ENCODE data around the gene GNMT.
A peak's percentile ranks its signal among the peaks of the same experiment; 100 is the strongest.

Gene GNMT

DNA sequence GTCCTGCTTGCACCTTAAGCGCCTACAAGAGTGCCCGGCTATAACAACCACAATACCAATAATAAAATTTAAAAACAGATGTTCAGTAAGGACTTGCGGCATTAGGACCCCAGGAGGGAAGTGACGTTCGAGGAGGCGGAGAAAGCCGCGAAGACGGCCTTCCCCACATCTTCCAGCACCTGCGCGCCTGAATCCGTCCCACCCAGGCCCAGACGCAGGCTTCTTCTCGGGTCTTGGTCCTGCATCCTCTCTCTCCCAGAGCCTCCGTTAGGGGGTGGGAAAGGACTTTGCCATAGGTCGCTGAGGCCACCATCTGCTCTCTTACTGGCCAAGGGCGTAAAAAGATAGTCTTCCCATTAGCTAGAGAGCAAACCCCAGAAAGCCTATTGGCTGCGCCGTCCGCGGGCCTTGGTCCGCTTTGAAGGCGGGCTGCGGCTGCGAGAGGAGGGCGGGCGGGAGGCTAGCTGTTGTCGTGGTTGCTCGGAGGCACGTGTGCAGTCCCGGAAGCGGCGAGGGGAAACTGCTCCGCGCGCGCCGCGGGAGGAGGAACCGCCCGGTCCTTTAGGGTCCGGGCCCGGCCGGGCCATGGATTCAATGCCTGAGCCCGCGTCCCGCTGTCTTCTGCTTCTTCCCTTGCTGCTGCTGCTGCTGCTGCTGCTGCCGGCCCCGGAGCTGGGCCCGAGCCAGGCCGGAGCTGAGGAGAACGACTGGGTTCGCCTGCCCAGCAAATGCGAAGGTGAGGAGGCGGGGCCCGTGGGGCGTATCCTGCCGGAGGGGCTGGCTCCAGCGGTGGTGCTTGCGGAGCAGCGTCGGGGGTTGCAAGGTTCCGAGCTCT, 31.4 kb upstream of the GNMT start, which contains the start of gene CNPY3:
Gene CNPY3, plus strand, starts transcription at position 495 of the 835 bp plus-strand sequence. Its CDS starts 91 bp downstream, at position 586.
- TF ChIP-seq FOXM1 (IDR thresholded peaks at IDR 0.05; ENCODE audit: borderline replicate concordance, low read depth): peak; percentile 57; the same call in 1 of the 2 replicates
- TF ChIP-seq ZBTB7A (IDR thresholded peaks at IDR 0.05; ENCODE audit: low read depth): peak; percentile 62; the same call in 1 of the 2 replicates
- no peak for TF ChIP-seq RAD21 (IDR thresholded peaks at IDR 0.05; ENCODE audit: low read depth)
- no peak for TF ChIP-seq CEBPB (IDR thresholded peaks at IDR 0.05)
- peak; percentile 21; the same call in 1 of the 2 replicates for TF ChIP-seq NFIC (IDR thresholded peaks at IDR 0.05)
- TF ChIP-seq EGR1 (IDR thresholded peaks at IDR 0.05): no peak
- TF ChIP-seq, protein P1, sequence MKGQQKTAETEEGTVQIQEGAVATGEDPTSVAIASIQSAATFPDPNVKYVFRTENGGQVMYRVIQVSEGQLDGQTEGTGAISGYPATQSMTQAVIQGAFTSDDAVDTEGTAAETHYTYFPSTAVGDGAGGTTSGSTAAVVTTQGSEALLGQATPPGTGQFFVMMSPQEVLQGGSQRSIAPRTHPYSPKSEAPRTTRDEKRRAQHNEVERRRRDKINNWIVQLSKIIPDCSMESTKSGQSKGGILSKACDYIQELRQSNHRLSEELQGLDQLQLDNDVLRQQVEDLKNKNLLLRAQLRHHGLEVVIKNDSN (IDR thresholded peaks at IDR 0.05): peak; percentile 92
- peak; percentile 22; the same call in 1 of the 2 replicates for TF ChIP-seq YY1 (IDR thresholded peaks at IDR 0.05; ENCODE audit: low read depth)
- peak; percentile 60; the same call in 1 of the 2 replicates for TF ChIP-seq CREB1 (IDR thresholded peaks at IDR 0.05; ENCODE audit: low read depth)
- TF ChIP-seq TAF1 (IDR thresholded peaks at IDR 0.05; ENCODE audit: low read depth): peak; percentile 27
- TF ChIP-seq, protein P2, sequence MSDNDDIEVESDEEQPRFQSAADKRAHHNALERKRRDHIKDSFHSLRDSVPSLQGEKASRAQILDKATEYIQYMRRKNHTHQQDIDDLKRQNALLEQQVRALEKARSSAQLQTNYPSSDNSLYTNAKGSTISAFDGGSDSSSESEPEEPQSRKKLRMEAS (IDR thresholded peaks at IDR 0.05): peak; percentile 99
- peak; percentile 62 for TF ChIP-seq TCF12 (IDR thresholded peaks at IDR 0.05; ENCODE audit: low read depth)
- TF ChIP-seq EP300 (IDR thresholded peaks at IDR 0.05; ENCODE audit: borderline replicate concordance): no peak
- TF ChIP-seq TEAD4 (IDR thresholded peaks at IDR 0.05): no peak
- TF ChIP-seq, protein P3, sequence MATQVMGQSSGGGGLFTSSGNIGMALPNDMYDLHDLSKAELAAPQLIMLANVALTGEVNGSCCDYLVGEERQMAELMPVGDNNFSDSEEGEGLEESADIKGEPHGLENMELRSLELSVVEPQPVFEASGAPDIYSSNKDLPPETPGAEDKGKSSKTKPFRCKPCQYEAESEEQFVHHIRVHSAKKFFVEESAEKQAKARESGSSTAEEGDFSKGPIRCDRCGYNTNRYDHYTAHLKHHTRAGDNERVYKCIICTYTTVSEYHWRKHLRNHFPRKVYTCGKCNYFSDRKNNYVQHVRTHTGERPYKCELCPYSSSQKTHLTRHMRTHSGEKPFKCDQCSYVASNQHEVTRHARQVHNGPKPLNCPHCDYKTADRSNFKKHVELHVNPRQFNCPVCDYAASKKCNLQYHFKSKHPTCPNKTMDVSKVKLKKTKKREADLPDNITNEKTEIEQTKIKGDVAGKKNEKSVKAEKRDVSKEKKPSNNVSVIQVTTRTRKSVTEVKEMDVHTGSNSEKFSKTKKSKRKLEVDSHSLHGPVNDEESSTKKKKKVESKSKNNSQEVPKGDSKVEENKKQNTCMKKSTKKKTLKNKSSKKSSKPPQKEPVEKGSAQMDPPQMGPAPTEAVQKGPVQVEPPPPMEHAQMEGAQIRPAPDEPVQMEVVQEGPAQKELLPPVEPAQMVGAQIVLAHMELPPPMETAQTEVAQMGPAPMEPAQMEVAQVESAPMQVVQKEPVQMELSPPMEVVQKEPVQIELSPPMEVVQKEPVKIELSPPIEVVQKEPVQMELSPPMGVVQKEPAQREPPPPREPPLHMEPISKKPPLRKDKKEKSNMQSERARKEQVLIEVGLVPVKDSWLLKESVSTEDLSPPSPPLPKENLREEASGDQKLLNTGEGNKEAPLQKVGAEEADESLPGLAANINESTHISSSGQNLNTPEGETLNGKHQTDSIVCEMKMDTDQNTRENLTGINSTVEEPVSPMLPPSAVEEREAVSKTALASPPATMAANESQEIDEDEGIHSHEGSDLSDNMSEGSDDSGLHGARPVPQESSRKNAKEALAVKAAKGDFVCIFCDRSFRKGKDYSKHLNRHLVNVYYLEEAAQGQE (IDR thresholded peaks at IDR 0.05; ENCODE audit: low read depth): no peak

DNA sequence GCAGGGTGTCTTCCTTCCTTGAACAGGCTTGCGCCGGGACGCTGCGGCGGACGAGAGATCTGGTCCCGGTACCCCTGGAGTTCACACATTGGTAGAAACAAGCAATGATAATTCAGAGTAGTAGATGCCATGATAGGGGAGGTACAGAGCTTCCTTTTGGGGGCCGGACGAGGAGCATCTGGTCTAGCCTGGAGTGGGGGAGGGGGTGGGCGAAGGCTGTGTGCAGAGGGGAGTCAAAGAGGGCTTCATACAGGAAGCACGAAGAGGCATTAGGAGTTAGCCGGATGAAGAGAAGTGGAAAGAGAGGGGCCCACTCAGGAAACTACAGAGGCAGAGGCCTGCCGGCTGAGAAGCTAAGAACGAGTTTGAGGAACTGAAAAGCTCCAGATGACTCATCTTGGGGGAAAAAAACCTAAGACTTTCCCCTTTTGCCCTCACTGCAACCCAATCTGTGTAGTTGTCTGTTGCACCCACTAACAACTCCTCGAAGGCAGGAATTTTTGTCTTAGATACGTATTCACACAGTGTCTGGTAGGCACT, 30.7 kb upstream of the GNMT start:
- TF ChIP-seq TEAD4 (IDR thresholded peaks at IDR 0.05) (no peak), YY1 (IDR thresholded peaks at IDR 0.05; ENCODE audit: low read depth) (0 out of 2 replicates have a peak, but pooled peaks have one; percentile 5), ZBTB7A (IDR thresholded peaks at IDR 0.05; ENCODE audit: low read depth) (0 out of 2 replicates have a peak, but pooled peaks have one; percentile 1)

DNA sequence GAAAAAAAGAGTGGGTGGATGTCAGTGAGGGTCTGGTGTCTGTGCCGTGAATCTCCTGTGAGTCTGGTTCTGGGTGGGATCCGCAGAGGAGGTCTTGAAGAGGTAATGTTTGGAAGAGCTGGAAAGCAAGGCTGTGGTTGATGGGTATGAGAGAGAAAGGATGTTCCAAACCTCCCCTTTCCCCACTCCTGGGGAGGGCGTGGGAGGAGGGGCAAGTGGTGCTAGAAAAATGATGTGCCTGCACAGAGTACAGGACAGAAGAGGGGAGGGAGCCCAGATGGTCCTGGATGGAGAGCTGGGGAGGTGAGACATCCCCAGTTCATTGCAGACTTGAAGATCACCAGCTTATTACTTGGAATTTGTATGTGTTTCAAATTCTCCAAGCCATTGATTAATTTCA, 28.1 kb upstream of the GNMT start:
- TF ChIP-seq TCF12 (IDR thresholded peaks at IDR 0.05; ENCODE audit: low read depth): no peak
- TF ChIP-seq TEAD4 (IDR thresholded peaks at IDR 0.05): no peak
- no peak for TF ChIP-seq EGR1 (IDR thresholded peaks at IDR 0.05)
- no peak for TF ChIP-seq TAF1 (IDR thresholded peaks at IDR 0.05; ENCODE audit: low read depth)
- TF ChIP-seq, protein P1 (IDR thresholded peaks at IDR 0.05): no peak
- no peak for TF ChIP-seq CEBPB (IDR thresholded peaks at IDR 0.05)
- no peak for TF ChIP-seq FOXM1 (IDR thresholded peaks at IDR 0.05; ENCODE audit: borderline replicate concordance, low read depth)
- no peak for TF ChIP-seq YY1 (IDR thresholded peaks at IDR 0.05; ENCODE audit: low read depth)
- no peak for TF ChIP-seq RAD21 (IDR thresholded peaks at IDR 0.05; ENCODE audit: low read depth)
- no peak for TF ChIP-seq EP300 (IDR thresholded peaks at IDR 0.05; ENCODE audit: borderline replicate concordance)
- no peak for TF ChIP-seq ZBTB7A (IDR thresholded peaks at IDR 0.05; ENCODE audit: low read depth)
- no peak for TF ChIP-seq CREB1 (IDR thresholded peaks at IDR 0.05; ENCODE audit: low read depth)
- TF ChIP-seq NFIC (IDR thresholded peaks at IDR 0.05): no peak
- TF ChIP-seq, protein P3 (IDR thresholded peaks at IDR 0.05; ENCODE audit: low read depth): no peak
- TF ChIP-seq, protein P2 (IDR thresholded peaks at IDR 0.05): no peak

DNA sequence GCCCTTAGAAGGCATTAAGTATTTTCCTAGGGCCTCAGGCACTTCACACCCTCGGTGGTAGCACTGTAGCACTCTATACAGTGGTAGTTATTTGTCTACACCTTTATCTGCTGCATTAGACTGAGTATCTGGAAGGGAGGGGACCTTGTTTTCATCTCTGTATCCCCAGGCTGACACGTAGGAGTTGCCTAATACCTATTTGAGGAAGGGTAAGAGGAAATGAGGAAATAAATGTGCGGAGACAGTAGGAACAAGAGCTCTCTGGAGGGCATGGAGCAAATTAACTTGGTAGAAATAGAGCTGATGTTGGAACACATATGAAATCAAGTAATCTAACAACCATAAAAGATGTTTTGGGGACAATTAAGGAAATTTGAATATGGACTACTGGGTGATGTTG, 27.3 kb upstream of the GNMT start:
- TF ChIP-seq, protein P1 (IDR thresholded peaks at IDR 0.05): no peak
- no peak for TF ChIP-seq CEBPB (IDR thresholded peaks at IDR 0.05)
- TF ChIP-seq FOXM1 (IDR thresholded peaks at IDR 0.05; ENCODE audit: borderline replicate concordance, low read depth): no peak
- TF ChIP-seq RAD21 (IDR thresholded peaks at IDR 0.05; ENCODE audit: low read depth): no peak
- TF ChIP-seq CREB1 (IDR thresholded peaks at IDR 0.05; ENCODE audit: low read depth): no peak
- TF ChIP-seq NFIC (IDR thresholded peaks at IDR 0.05): no peak

DNA sequence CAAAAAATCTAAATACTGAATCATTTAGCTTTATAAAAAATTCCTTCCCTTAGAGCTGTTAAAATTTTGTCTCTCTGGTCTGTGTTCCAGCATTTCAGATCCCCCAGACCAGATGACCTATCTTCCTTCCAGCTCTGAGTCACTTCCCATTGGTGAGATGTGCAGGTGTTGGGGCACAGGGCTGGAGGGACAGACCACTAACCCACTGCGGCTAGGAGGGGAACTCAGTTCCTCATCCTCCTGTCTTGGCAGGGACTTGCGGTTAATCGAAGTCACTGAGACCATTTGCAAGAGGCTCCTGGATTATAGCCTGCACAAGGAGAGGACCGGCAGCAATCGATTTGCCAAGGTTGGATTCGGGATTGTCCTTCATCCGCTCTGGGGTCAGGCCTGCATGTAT, 25.2 kb upstream of the GNMT start:
- TF ChIP-seq, protein P1 (IDR thresholded peaks at IDR 0.05): no peak
- TF ChIP-seq, protein P3 (IDR thresholded peaks at IDR 0.05; ENCODE audit: low read depth): no peak
- TF ChIP-seq TCF12 (IDR thresholded peaks at IDR 0.05; ENCODE audit: low read depth): no peak
- TF ChIP-seq, protein P2 (IDR thresholded peaks at IDR 0.05): no peak
- TF ChIP-seq FOXM1 (IDR thresholded peaks at IDR 0.05; ENCODE audit: borderline replicate concordance, low read depth): no peak
